ENCODE measurements around the gene CASK.
A peak's percentile ranks its signal among the peaks of the same experiment; 100 is the strongest.

Gene CASK

DNA sequence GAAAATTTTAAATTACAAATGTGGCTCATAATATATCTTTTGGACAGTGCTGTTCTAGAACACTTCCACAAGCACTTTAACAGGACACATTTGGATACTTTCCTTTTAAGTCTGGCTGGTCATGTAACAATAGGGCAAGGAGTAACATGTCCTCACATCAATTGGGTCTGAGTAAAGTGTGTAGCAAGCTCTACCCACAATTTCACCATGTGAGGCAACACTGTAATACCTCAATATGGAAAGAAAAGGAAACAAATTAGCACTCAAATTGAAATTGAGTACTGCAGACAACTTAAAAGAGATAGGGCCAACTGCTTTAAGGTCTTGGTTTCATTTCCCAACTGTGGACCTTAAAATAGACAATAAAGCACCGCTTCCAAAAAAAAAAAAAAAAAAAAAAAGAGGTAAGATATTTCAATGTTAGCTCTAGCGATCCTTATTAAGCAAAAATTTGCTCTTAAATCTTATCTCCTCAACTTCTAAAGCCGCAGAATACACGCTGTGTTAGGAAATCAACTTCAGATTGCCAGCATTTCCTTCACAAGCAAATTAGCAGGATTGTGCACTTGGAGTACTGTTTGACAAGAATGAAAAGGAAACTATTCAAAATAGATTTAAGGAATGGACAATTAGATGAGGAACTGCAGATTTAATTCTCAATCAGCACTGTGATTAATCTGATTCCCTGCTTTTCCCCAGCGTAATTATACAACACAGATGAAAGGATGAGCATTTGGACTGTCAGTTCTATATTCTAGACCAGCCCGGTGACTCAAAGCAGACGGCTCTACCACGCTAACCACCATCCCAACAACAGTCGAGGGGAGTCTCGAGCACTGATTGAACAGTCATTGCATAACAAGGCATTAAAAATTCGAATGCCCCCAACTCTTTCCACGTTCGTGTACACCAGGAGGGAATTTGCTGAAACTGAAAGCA, 1.6 kb downstream of the CASK start:
- Histone ChIP-seq H3K4me1 (peaks cover 0 to 10% (median 0%) of the 10 kb centered on the region in 10 experiments; a peak in 1 of 20 replicates), H3K27ac (peak overlapping the region in 9 of 11 experiments; percentile 80 to 89 (median 85); a peak in 18 of 22 replicates), H4K20me1 (peaks cover 0 to 46% (median 6%) of the 10 kb centered on the region in 11 experiments; a peak in 8 of 22 replicates), H3K4me2 (peak overlapping the region; percentile 46 to 79 (median 70)), H3K9ac (peak overlapping the region; percentile 81 to 91 (median 86); a peak in 21 of 22 replicates), H3K4me3 (peak overlapping the region; percentile 66 to 82 (median 74)), H3K36me3 (no peaks in the 10 kb centered on the region), H3K9me3 (replicated peaks in 1 of 11) (peaks cover 0 to 8% (median 5%) of the 10 kb centered on the region in 11 experiments; a peak in 7 of 22 replicates), H3K27me3 (peaks cover 76 to 90% (median 87%) of the 10 kb centered on the region in 11 experiments)
- 0 out of 22 replicates have a peak, but pooled peaks of 1 of the 11 experiments have one; percentile 21 for TF ChIP-seq Cebpa-rat (IDR thresholded peaks at IDR 0.05)

GRCh38 chrX:41919870-41920269, 3.5 kb downstream of the CASK start:
- Histone ChIP-seq H4K20me1 (peaks cover 0 to 51% (median 6%) of the 10 kb centered on the region in 11 experiments; a peak in 8 of 22 replicates), H3K4me3 (no peak overlapping the region), H3K4me2 (no peak overlapping the region), H3K9me3 (replicated peaks in 1 of 11) (peaks cover 0 to 8% (median 5%) of the 10 kb centered on the region in 11 experiments; a peak in 7 of 22 replicates), H3K27ac (no peak overlapping the region), H3K27me3 (peaks cover 70 to 90% (median 87%) of the 10 kb centered on the region in 11 experiments), H3K36me3 (no peaks in the 10 kb centered on the region), H3K4me1 (peaks cover 0 to 10% (median 0%) of the 10 kb centered on the region in 10 experiments; a peak in 1 of 20 replicates), H3K9ac (no peak overlapping the region)
- no peak for TF ChIP-seq Cebpa-rat (IDR thresholded peaks at IDR 0.05)

GRCh38 chrX:41917517-41917916, 5.8 kb downstream of the CASK start:
- no peak for TF ChIP-seq Cebpa-rat (IDR thresholded peaks at IDR 0.05)
- peaks cover 0 to 10% (median 0%) of the 10 kb centered on the region in 10 experiments; a peak in 1 of 20 replicates for H3K4me1 ChIP-seq
- no peaks in the 10 kb centered on the region for H3K36me3 ChIP-seq
- no peak overlapping the region for H3K4me3 ChIP-seq
- peaks cover 0 to 49% (median 6%) of the 10 kb centered on the region in 11 experiments; a peak in 8 of 22 replicates for H4K20me1 ChIP-seq
- peaks cover 76 to 99% (median 94%) of the 10 kb centered on the region in 11 experiments for H3K27me3 ChIP-seq
- H3K9ac ChIP-seq, result no peak overlapping the region
- no peak overlapping the region for H3K4me2 ChIP-seq
- peaks cover 0 to 2% (median 0%) of the 10 kb centered on the region in 11 experiments; a peak in 1 of 22 replicates for H3K9me3 ChIP-seq (replicated peaks in 1 of 11)
- no peak overlapping the region for H3K27ac ChIP-seq

DNA sequence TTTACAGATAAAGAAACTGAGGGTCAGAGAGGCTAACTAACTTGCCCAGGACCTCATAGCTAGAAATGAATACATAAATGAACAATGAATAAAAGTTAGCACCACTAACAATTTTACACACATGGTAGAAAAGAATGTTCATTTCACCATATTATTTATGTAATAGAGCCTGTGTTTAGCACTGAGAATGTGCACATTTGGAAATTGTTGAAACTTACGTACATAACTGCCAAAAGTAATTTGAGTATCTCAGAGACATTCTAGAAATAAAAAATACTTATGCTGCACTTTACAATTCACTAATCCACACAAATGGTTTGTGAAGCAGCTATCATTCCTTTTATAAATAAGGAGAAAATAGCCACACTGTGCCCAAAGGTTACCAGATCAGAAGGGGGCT, 9.9 kb downstream of the CASK start:
- no peak overlapping the region for H3K4me3 ChIP-seq

GRCh38 chrX:41912923-41913322, 10.4 kb downstream of the CASK start:
- H3K4me2 ChIP-seq, result no peak overlapping the region
- no peak for TF ChIP-seq Cebpa-rat (IDR thresholded peaks at IDR 0.05)
- no peaks in the 10 kb centered on the region for H3K36me3 ChIP-seq
- H3K9me3 ChIP-seq (replicated peaks in 1 of 11), result peaks cover 10 to 21% (median 18%) of the 10 kb centered on the region in 11 experiments; a peak in 20 of 22 replicates
- no peaks in the 10 kb centered on the region for H3K4me1 ChIP-seq
- H3K27me3 ChIP-seq, result peaks cover 73 to 95% (median 92%) of the 10 kb centered on the region in 11 experiments
- H3K4me3 ChIP-seq, result no peak overlapping the region
- no peak overlapping the region for H3K27ac ChIP-seq
- H3K9ac ChIP-seq, result no peak overlapping the region
- H4K20me1 ChIP-seq, result peaks cover 0 to 29% (median 0%) of the 10 kb centered on the region in 11 experiments; a peak in 4 of 22 replicates

More for the DNA sequence above, 9.9 kb downstream of the CASK start:
- TF ChIP-seq Cebpa-rat (IDR thresholded peaks at IDR 0.05), result no peak
- peaks cover 0 to 29% (median 0%) of the 10 kb centered on the region in 11 experiments; a peak in 5 of 22 replicates for H4K20me1 ChIP-seq
- H3K36me3 ChIP-seq, result no peaks in the 10 kb centered on the region
- peaks cover 74 to 95% (median 92%) of the 10 kb centered on the region in 11 experiments for H3K27me3 ChIP-seq
- peaks cover 6 to 15% (median 13%) of the 10 kb centered on the region in 11 experiments; a peak in 17 of 22 replicates for H3K9me3 ChIP-seq (replicated peaks in 1 of 11)
- no peak overlapping the region for H3K4me2 ChIP-seq
- H3K27ac ChIP-seq, result no peak overlapping the region
- H3K9ac ChIP-seq, result no peak overlapping the region
- no peaks in the 10 kb centered on the region for H3K4me1 ChIP-seq

- Histone ChIP-seq H3K9me3 (replicated peaks in 1 of 11) (peaks cover 42 to 56% (median 48%) of the 10 kb centered on the region in 11 experiments), H3K4me3 (no peak overlapping the region)
- no peak for TF ChIP-seq Cebpa-rat (IDR thresholded peaks at IDR 0.05)
Observed at GRCh38 chrX:41909068-41909467, 14.3 kb downstream of the CASK start.

DNA sequence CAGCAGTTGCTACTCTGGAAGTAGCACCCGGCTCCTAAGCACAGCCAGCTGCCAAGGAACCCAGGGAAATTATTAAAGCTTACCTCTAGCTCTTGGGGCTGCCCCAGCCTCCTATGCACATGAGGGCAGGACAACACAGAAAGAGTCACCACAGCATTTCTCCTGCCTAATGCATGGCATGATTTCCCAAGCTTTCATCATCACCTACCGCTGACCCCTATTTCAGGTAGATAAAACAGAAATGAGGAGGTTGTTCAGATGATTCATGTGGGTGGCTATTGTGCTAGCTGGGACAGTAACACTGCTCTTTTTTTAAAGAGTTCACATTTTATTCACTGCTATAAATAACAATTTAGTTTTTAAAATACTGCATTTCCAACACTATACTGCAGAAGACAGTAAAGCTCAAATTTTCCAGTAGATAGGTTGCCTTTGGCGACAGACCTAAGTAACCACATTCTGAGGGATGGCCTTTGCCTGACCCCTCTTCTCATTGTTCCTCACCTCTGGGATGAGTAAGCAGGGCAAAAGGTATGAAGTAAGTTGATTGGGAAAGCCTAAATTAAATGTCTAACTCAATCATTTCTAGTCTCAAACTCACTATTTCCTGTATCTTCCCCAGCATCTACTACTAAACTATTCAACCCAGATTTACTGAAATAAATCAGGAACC, 16.7 kb downstream of the CASK start:
- Histone ChIP-seq H3K27me3 (peaks cover 40 to 90% (median 80%) of the 10 kb centered on the region in 11 experiments), H3K27ac (no peak overlapping the region), H3K36me3 (peaks cover 2 to 9% (median 5%) of the 10 kb centered on the region in 11 experiments; a peak in 13 of 22 replicates), H4K20me1 (no peaks in the 10 kb centered on the region; a peak in 1 of 22 replicates), H3K4me1 (no peaks in the 10 kb centered on the region), H3K4me2 (no peak overlapping the region), H3K9ac (no peak overlapping the region), H3K4me3 (no peak overlapping the region), H3K9me3 (replicated peaks in 1 of 11) (peaks cover 53 to 76% (median 64%) of the 10 kb centered on the region in 11 experiments)
- no peak for TF ChIP-seq Cebpa-rat (IDR thresholded peaks at IDR 0.05)

More at GRCh38 chrX:41909068-41909467, 14.3 kb downstream of the CASK start:
- no peak overlapping the region for H3K27ac ChIP-seq
- peaks cover 0 to 4% (median 0%) of the 10 kb centered on the region in 11 experiments; a peak in 1 of 22 replicates for H4K20me1 ChIP-seq
- H3K36me3 ChIP-seq, result 0 out of 22 replicates have a peak, but pooled peaks cover 0 to 3% (median 0%) of the 10 kb centered on the region in 11 experiments
- no peak overlapping the region for H3K9ac ChIP-seq
- no peak overlapping the region for H3K4me2 ChIP-seq
- no peaks in the 10 kb centered on the region for H3K4me1 ChIP-seq
- H3K27me3 ChIP-seq, result peaks cover 54 to 90% (median 82%) of the 10 kb centered on the region in 11 experiments

- H4K20me1 ChIP-seq, result no peaks in the 10 kb centered on the region; a peak in 1 of 22 replicates
- no peak for TF ChIP-seq Cebpa-rat (IDR thresholded peaks at IDR 0.05)
- H3K27ac ChIP-seq, result no peak overlapping the region
- H3K4me1 ChIP-seq, result no peaks in the 10 kb centered on the region
- no peak overlapping the region for H3K9ac ChIP-seq
- peaks cover 7 to 17% (median 14%) of the 10 kb centered on the region in 11 experiments; a peak in 15 of 22 replicates for H3K36me3 ChIP-seq
- no peak overlapping the region for H3K4me2 ChIP-seq
- no peak overlapping the region for H3K4me3 ChIP-seq
- H3K27me3 ChIP-seq, result peaks cover 33 to 80% (median 65%) of the 10 kb centered on the region in 11 experiments
- peaks cover 72 to 94% (median 86%) of the 10 kb centered on the region in 11 experiments for H3K9me3 ChIP-seq (replicated peaks in 1 of 11)
Observed at GRCh38 chrX:41903544-41903943, 19.8 kb downstream of the CASK start.
